KBM-7 (cell line): ENCODE results near the gene KIFC3.
"Not testable (repeated sequence)": the region's sequence is repeated elsewhere in the genome, so short reads cannot be mapped to it uniquely, and the experiment has no call there.

Experiments
- DNase-seq: peaks from one replicate; pipeline ENCODE4 v3.0.0-alpha.2; 2015
- in situ Hi-C: fragments of 300-500 bp; cut with MboI; formaldehyde crosslinking; loops from 2 replicates; pipeline ENCODE4 v1.14.3; 2020; ENCODE audit warnings: low sequenced_read_pairs, low pct_unique_long_range_greater_than_20kb, mixed read lengths

Gene KIFC3

DNA sequence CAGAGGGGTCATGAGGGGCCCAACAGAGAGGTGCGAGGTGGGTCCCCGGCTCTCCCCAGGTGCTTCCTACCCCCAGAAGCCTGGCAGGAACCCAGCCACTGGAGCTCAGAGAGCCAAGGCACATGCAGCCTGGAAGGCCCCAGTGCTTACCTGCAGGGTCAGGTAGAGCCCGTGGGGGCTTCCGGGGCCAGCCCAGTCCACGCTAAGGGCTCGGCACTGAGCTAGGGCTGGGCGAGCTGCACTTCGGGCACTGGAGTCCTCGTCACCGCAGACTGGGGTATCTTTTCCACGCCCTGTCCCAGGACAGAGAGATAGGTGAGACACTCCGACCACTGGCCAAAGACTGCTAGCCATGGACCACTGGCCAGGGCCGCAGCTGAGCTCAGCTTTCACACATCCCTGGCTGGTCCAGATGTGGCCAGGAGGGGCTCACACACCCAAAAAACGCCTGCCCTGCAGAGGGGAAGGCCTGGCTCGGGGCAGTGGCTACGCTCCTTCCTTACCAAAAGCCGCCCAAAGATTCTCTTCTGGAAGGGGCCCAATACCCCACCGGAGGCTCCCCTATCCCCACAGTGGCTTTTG is 7.4 kb downstream of the KIFC3 start:
- in situ Hi-C loops, result no loop called here

DNA sequence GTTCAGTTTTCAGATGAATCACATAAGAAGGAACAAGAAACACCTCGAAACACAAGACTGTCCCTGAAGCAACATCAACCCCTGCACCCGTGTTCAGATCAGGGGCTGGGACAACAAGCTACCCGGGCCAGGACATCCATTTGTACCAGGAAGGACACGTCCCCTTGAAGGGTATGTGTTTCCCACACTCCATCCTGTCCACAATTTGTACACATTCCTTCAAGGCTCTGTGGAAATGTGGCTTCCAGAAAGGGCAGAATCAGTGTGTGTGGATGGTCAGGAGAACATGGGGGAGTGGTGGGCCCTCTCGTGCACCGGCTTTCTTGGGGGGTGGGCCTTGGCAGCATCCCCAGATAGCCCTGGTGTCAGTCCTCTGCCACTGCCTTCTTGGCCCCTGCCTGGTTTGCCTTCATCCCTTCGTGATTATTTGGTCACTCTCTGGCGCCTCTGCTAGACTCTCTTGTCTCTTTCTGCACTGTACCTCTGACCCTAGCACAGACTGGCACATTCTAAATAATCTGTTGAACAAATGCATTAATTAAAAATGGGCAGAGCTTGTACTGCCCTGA is 10.3 kb downstream of the KIFC3 start:
- in situ Hi-C loops, result no loop called here
- DNase-seq, result no peak

More for the DNA sequence above, 7.4 kb downstream of the KIFC3 start:
- DNase-seq, result no peak

DNA sequence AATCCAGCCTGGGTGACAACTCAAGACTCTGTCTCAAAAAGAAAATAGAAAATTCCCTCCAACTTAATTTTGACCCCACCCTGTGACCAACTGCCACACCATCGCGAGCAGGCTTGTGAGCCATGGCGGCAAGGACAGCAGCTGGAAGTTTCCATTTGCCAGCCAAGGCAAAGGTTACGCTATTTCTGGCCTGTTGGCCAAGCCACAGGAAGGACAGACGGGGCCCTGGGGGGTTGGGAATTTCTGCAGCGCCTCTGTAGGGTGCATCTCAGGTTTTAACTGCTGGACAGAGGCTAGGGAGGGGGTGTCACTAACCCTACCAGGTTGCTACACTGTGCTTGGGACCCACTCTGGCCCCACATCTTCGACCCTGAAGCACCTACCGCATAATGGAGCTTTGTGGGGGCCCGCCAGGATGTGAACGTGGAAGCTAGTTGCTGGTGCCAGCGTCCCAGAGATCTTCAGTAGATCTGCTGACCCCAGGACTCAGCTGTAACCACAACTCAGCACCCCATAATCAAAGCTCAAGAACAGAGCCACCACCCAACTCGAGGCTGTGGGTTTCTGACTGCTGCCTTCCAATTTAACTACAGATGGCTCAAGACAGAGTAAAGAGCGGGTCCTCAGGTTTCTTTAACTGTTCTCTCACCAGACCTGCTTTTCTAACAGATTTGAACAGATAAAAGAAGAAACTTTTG is 10.9 kb downstream of the KIFC3 start:
- no peak for DNase-seq
- in situ Hi-C loops, result no loop called here

DNA sequence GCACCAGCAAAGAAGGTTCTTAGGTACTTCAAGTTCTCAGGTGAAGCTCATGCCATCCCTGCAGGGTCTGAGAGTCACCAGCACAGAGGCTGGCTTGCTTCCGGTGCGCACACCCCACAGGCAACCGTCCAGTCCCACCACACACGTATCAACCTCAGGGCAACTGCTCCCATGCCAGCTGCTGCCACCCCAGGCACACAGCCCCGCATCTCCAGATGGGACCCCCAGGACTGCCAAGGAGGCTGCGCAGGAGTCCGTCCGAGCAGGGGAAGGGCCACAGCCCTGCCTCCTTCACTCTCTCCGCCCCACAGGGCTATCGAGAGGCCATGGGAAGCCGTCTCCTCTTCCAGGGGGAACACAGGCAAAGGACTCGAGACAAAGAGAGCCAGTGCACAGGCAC is 13.3 kb downstream of the KIFC3 start:
- no peak for DNase-seq
- in situ Hi-C loops, result no loop called here

DNA sequence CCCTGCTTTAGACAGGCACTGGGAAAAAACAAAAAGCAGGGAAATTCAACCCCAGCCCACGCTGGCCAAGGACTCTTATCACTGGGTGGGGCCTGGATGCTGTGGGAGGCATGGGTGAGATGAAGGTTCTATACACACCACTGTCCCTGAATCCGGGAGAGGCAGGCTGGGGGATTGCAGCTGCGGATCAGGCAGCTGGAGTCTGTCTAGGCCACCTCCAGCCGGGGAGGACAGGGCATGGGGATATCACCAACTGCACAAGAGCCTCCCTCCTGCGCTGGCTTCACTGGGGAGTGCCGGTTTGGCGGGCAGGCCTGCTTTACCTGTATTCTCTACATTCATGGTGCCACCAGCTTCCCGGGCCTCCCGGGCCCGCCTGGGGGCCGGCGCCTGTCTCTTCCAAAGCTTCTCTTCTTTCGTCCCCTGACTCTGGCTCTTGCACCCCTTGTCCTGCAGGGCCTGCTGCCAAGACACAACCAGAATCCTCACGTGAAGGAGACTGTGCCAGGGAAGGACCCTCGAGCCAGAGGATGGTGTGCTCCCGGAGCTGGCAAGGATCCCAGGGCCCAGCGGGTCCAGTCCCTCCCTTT is 13.9 kb downstream of the KIFC3 start:
- in situ Hi-C loops, result no loop called here
- no peak for DNase-seq

DNA sequence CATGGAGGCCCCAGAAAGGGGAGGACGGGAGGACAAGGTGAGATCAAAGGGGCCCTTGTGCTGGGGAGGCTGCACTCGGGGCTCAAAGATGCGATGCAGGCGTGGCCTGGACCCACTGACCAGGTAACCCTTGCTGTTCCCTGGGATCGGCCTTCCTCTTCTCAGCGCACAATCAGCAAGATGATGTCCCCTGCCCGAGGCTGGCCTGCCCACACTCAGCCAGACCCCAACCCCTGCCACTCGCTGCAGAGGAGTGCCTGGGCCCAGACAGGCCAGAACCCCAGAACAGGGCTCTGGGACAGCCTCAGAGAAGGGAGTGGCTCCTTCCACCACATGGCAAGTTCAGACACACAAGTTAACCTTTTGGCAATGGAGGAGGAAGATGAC is 14.8 kb downstream of the KIFC3 start:
- in situ Hi-C loops, result no loop called here

DNA sequence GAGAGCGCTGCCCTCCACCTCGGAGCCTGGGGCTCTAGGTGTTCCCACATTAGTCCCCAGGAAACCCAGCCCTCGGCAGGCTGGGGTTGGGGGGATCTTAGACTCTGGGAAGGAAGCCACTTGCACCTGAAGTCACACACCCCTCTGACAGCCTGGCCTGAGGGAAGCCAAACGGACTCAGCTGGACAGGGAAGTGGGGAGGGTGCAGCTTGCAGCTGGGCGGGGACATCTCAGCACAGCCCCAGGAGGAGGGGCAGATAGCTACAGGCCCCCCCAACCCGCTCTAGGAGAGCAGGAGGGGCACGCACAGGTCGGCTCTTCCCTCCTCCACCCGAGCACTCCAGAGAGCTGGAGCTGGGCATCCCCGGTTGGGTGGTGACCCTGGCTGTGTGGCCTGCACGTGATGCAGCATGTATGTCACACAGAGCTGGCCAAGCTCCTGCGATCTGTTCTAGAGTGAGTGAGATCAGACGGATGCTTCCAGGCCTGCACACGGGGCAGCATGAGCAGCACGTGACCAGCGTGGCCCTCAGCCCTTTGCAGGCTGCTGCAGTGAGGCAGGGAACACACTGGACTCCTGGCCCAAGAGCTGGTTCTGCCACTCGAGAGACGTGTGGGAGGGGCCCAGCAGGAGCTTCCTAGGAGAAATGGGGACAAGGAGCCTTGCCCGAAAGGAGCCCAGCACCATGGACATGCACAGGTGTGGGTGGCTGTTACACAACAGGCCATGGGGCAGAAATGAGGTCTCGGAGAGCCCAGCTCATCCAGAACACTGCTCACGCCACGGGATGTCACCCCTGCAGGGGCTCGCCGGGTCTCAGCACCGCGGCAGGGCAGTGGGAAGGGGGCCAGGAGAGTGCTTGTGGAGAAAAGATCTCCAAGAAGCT is 15.4 kb downstream of the KIFC3 start:
- no peak for DNase-seq
- in situ Hi-C loops, result no loop called here

More for the DNA sequence above, 14.8 kb downstream of the KIFC3 start:
- no peak for DNase-seq

DNA sequence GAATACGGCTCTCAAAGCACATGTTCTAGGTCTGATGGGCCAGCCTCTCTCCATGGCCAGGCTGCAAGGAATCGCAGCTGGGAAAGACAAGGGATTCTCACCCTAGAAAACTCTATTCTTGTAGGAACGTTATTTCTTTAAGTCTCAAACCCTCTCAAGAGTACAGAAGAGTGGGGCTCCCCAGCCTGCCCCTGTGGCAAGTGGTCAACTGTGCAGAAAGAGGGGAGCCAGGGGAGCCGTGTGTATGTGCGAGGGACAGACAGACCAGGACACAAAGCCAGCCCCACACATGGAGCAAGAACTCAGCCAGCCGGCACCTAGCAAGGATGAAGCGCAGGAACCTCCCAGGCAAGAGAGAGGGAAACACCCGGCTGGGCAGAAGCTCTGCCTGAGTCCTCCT is 16.4 kb downstream of the KIFC3 start:
- no peak for DNase-seq
- in situ Hi-C loops, result no loop called here

DNA sequence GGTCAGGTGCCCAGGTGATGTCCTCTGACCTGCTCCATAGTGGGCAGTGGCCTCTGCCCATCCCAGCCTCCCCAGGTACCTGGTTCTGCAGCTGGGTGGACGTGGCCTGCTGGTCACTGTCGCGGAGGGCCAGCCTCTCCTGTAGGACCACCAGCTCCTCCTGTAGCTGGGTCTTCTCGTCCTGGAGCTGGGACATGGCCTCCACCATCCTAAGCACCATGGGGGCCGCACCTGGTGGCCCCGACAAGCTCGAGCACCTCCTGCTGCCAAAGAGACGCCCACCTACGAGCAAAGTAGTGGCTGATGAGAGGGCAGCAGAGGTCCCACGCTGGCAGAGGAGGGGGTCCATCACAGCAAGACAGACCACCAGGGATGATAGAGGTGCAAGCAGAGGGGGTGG is 16.9 kb downstream of the KIFC3 start:
- no peak for DNase-seq
- in situ Hi-C loops, result no loop called here

DNA sequence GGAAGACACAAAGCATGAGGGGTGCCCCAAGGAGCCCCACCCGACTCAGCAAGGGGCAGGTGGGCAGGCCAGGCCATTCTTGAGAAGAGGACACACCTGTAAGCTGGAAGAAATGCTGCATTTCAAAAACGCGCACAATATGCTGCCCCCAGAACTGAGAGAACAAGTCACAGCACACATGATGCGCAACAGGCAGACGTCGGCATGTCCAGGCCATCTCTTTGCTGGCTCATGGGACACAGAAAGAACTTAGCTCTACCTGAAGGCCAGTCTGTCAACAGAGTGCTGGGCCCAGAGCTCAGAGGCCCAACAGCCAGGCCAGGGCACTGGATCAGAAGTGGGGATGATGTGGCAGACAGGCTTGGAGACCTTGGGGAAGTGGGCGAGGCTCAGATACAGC is 18.0 kb downstream of the KIFC3 start:
- in situ Hi-C loops, result no loop called here

DNA sequence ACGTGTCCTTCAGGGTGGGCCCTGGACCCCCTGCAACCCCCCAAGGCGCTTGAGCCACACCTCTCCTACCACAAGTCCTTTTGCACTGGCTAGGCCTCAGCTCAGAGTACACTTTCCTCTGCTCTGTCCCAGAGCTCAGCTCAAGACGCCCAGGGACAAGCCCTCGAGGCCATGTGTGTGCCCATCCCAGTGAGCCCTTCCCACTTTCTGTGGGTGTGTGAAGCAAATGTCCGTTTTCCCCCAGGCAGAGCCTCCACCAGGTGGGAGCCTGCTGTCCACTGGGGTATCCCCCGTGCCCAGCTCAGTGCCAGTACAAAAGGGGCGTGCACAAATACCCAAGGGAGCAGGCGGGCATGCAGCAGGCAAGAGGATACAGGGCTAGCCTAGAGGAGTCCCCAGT is 18.4 kb downstream of the KIFC3 start:
- no peak for DNase-seq
- in situ Hi-C loops, result no loop called here

More for the DNA sequence above, 18.0 kb downstream of the KIFC3 start:
- no peak for DNase-seq

DNA sequence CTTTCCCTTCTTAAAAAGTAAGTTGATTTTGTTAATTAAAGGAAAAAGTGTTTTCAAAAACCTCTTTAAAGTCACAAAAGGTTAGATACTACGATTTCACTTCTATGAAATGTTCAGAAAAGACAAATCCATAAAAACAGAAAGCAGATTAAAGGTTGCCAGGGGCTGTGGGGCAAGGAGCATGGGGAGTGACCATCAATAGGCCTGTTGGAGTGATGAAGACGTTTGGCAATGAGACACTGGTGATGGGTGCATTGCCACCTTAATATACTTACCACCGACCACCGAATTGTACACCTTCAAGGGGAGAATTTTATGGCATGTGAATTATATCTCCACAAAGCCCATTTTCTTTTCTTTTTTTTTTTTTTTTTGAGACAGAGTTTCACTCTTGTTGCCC is 19.2 kb downstream of the KIFC3 start:
- in situ Hi-C loops, result no loop called here
- no peak for DNase-seq

DNA sequence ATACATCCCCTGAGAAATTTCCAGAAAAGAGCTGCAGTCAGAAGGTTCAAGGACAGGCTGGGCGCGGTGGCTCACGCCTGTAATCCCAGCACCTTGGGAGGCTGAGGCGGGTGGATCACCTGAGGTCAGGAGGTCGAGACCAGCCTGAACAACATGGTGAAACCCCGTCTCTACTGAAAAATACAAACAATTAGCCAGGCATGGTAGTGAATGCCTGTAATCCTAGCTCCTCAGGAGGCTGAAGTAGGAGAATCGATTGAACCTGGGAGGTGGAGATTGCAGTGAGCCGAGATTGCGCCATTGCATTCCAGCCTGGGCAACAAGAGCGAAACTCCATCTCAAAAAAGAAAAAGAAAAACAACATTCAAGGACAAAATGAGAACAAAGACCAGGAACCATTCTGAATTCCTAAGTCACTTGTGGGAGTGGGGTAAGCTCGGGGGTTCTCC is 19.7 kb downstream of the KIFC3 start:
- in situ Hi-C loops, result not testable (repeated sequence)

DNA sequence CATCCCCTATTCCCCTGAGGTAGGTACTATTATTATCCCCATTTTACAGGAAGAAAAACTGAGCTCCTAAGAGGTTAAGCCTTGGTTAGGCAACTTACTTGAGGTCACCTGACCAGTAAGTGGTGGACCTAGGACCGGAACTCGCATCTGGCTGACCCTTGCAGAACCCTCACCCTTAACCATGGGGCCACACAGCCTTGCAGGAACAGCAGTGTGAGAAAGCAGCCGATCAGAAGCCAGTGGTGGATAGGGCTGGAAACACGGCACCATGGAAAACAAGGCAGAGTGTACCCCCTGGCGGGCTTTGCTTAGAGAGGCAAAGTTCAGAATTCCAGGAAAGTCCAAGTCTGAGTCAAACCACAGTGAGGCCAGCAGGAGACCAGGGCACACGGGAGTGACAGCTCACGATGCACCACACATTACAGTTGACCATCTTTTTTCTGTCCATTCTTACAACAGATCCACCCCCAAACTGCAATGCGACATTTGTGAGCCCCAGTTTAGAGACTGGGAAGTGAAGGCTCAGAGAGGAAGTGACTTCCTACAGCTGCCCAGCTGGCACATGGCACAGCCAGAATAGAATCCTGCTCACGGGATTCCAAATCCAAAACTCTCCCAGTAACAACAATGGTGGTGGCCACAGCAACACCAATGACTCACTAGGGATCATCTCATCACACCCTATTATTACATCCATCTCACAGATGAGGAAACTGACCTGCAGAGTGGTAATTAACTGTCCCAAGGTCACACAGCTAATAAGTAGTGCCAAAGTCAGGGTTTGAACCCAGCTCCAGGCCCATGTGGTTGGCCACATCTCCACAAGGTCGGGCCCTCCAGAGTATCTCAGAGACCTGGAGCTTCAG is 20.3 kb downstream of the KIFC3 start:
- DNase-seq, result no peak
- in situ Hi-C loops, result no loop called here

More for the DNA sequence above, 19.7 kb downstream of the KIFC3 start:
- not testable (repeated sequence) for DNase-seq

DNA sequence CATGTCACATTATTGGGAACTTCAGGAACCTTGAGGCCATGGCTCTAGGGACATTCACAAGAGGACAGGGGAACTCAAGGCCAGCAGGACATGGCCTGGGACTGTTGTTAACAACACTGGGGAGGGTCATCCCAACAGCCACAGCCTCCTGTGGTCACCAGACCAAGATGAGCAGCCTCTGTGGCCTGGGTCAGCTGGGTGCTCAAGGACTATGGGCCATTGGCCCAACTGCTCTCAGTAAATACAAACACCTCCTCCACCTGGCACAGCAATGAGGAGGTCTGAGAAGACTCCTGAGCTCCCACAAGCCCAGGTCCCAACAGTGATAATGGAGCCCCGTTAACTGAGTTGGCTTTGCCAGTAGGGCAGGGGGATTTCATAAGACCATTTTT is 20.9 kb downstream of the KIFC3 start:
- DNase-seq, result no peak
- in situ Hi-C loops, result no loop called here

DNA sequence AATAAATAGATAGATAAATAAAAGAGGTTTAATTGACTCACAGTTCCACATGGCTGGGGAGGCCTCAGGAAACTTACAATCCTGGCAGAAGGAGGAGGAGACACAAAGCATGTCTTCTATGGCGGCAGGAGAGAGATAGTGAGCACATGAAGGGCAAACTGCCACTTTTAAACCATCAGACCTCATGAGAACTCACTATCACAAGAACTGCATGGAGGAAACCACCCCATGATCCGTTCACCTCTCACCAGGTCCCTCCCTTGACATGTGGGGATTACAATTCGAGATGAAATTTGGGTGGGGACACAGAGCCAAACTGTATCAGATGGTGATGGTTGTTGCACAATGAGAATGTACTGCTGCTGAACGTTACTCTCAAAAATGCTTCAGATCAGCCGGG is 22.5 kb downstream of the KIFC3 start:
- DNase-seq, result not testable (repeated sequence)

DNA sequence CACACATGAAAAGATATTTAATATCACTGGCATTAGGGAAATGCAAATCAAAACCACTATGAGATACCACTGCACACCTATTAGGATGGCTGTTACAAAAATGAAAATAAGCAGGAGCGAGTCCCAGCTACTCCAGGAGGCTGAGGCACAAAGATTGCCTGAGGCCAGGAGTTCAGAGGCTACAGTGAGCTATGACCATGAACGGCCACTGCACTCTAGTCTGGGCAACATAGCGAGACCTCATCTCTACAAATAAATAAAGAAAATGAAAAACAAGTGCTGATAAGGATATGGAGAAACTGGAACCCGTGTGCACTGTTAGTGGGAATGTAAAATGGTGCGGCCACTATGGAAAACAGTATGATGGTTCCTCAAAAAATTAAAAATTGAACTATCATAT is 23.6 kb downstream of the KIFC3 start:
- in situ Hi-C loops, result no loop called here

More for the DNA sequence above, 22.5 kb downstream of the KIFC3 start:
- in situ Hi-C loops, result not testable (repeated sequence)

DNA sequence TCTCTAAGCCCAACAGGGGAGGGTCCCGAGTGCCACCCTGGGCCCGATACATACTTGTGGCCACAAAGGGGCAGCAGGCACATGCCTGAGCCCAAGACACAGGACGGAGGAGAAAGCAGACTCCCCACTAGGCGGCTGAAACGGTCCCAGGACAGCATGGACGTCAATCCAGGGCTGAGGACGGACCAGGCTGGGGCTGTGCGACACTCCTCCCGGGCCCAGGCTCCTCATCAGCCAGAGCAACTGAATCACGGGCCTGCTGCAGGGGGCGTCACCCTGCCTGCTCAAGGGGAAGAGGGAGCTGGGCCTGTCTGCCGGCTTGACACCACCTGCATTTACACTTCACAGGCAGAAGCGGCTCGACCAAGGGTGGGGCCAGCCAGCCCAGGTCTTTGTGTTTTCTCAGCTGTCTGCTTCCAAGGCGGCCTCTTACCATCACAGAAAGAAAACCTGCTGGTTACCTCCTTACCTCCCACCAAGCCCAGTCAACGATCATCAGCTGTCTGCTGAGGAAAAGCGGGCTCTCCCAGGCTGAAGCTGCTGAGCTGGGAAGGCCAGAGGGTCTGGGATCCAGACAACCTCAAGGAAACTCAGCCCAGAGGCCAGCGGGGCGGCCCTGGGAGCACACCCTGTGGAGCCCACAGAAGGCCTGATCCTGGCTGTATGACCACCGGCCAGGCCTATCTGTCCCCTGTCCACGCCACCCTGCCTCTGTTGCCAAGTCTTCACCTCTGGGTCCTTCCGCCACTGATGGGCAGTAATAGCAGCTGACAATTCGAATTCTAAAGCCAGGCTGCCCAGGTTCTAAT is 26.4 kb downstream of the KIFC3 start:
- in situ Hi-C loops, result no loop called here
- no peak for DNase-seq

More for the DNA sequence above, 23.6 kb downstream of the KIFC3 start:
- no peak for DNase-seq
